Keratinocyte (primary cell): ENCODE results near the gene NARS2.

Experiments used
- EZH2 ChIP-seq: IDR thresholded peaks from one replicate; pipeline ENCODE4 v1.6.1; 2012; ENCODE audit warnings: inconsistent platforms, mild to moderate bottlenecking, low read length, moderate library complexity
- TF ChIP-seq, protein P1 (sequence below), 3 experiments: IDR thresholded peaks in 1 of 3; conservative IDR thresholded peaks in 1 of 3; optimal IDR thresholded peaks in 1 of 3; 2 replicates in 2 of 3; 3 replicates in 1 of 3; pipeline versions ENCODE3 to v1.5.1; 2011; ENCODE audit warnings: low read length in 3 of 3, mild to moderate bottlenecking in 3 of 3, moderate library complexity in 2 of 3, control low read depth in 1 of 3, inconsistent platforms in 1 of 3; ENCODE audit not compliant: insufficient read depth in 2 of 3; ENCODE audit errors: extremely low read depth in 1 of 3

GRCh38 chr11:78570031-78570430 lies 4.6 kb downstream of the NARS2 start:
- TF ChIP-seq, protein P1, sequence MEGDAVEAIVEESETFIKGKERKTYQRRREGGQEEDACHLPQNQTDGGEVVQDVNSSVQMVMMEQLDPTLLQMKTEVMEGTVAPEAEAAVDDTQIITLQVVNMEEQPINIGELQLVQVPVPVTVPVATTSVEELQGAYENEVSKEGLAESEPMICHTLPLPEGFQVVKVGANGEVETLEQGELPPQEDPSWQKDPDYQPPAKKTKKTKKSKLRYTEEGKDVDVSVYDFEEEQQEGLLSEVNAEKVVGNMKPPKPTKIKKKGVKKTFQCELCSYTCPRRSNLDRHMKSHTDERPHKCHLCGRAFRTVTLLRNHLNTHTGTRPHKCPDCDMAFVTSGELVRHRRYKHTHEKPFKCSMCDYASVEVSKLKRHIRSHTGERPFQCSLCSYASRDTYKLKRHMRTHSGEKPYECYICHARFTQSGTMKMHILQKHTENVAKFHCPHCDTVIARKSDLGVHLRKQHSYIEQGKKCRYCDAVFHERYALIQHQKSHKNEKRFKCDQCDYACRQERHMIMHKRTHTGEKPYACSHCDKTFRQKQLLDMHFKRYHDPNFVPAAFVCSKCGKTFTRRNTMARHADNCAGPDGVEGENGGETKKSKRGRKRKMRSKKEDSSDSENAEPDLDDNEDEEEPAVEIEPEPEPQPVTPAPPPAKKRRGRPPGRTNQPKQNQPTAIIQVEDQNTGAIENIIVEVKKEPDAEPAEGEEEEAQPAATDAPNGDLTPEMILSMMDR (optimal IDR thresholded peaks at IDR 0.05 in 1 of 3, IDR thresholded peaks at IDR 0.05 in 1 of 3, conservative IDR thresholded peaks at IDR 0.05 in 1 of 3; ENCODE audit: extremely low read depth in 1 of 3, insufficient read depth in 2 of 3, low read length in 3 of 3): no peak
- TF ChIP-seq EZH2: no peak
